Measurements from ENCODE around the gene FAM50B.

GRCh38 chr6:3895805-3896204 is 46.6 kb downstream of the FAM50B start:
- TF ChIP-seq CTCF (IDR thresholded peaks at IDR 0.05; ENCODE audit: low read depth, low read length, poor library complexity, severe bottlenecking) (no peak), EZH2phosphoT487 (IDR thresholded peaks at IDR 0.05; ENCODE audit: borderline replicate concordance, low read length) (no peak)
